ENCODE measurements around the gene MED6.

The MED6 gene

GRCh38 chr14:70600382-70601157 is at the start of gene MED6:
Gene MED6 (minus strand): TSS chr14:70600655. CDS start chr14:70600637, 18 bp downstream.
- peak; percentile 99 for DNase-seq

GRCh38 chr14:70649803-70650202 is 49.3 kb upstream of the MED6 start:
- no peak for DNase-seq

- DNase-seq: no peak
Observed at GRCh38 chr14:70648346-70648745, 47.9 kb upstream of the MED6 start.

GRCh38 chr14:70646705-70647104 is 46.2 kb upstream of the MED6 start:
- no peak for DNase-seq

- DNase-seq: no peak
Observed at GRCh38 chr14:70645892-70646291, 45.4 kb upstream of the MED6 start.

- no peak for DNase-seq
Observed at GRCh38 chr14:70643967-70644366, 43.5 kb upstream of the MED6 start.

GRCh38 chr14:70642303-70643235 is 42.1 kb upstream of the MED6 start:
- DNase-seq: peak; percentile 19

GRCh38 chr14:70641548-70642302 is 41.3 kb upstream of the MED6 start, which contains the start of gene TTC9:
Gene TTC9 (plus strand): TSS chr14:70641916. CDS start chr14:70642130, 214 bp downstream.
- DNase-seq: peak; percentile 44

GRCh38 chr14:70640938-70641547 is 40.6 kb upstream of the MED6 start:
- no peak for DNase-seq

GRCh38 chr14:70638416-70638815 is 38.0 kb upstream of the MED6 start:
- DNase-seq: no peak

GRCh38 chr14:70635971-70636595 is 35.6 kb upstream of the MED6 start:
- no peak for DNase-seq

- no peak for DNase-seq
Observed at GRCh38 chr14:70631948-70632347, 31.5 kb upstream of the MED6 start.

- DNase-seq: no peak
Observed at GRCh38 chr14:70624972-70625371, 24.5 kb upstream of the MED6 start.

- peak; percentile 17 for DNase-seq
Observed at GRCh38 chr14:70622111-70622712, 21.8 kb upstream of the MED6 start.

GRCh38 chr14:70619708-70620107 is 19.3 kb upstream of the MED6 start:
- DNase-seq: no peak

- no peak for DNase-seq
Observed at GRCh38 chr14:70618314-70618713, 17.9 kb upstream of the MED6 start.

GRCh38 chr14:70616646-70617045 is 16.2 kb upstream of the MED6 start:
- no peak for DNase-seq

- DNase-seq: no peak
Observed at GRCh38 chr14:70611216-70611615, 10.8 kb upstream of the MED6 start.

GRCh38 chr14:70602254-70602653 is 1.8 kb upstream of the MED6 start:
- DNase-seq: no peak

- no peak for DNase-seq
Observed at GRCh38 chr14:70601162-70601561, 707 bp upstream of the MED6 start.

- no peak for DNase-seq
Observed at GRCh38 chr14:70599345-70599744, 1.1 kb downstream of the MED6 start.

GRCh38 chr14:70597731-70598130 is 2.7 kb downstream of the MED6 start:
- no peak for DNase-seq
